ENCODE data around the gene IL15RA.

- no peak for TF ChIP-seq CTCF (IDR thresholded peaks at IDR 0.05)
- no peak for TF ChIP-seq POLR2A (IDR thresholded peaks at IDR 0.05)
Observed at GRCh38 chr10:5921746-5922145, 55.6 kb downstream of the IL15RA start.
